SH-SY5Y (cell line): ENCODE measurements around the gene DZANK1.

Experiments
- GATA2 ChIP-seq: IDR thresholded peaks from 2 replicates; pipeline ENCODE4 v1.6.1; 2011; ENCODE audit warnings: mild to moderate bottlenecking, low read depth, low read length
- GATA3 ChIP-seq: IDR thresholded peaks from 2 replicates; pipeline ENCODE4 v1.6.1; 2011; ENCODE audit warnings: low read depth, mild to moderate bottlenecking, low read length, moderate library complexity

DNA sequence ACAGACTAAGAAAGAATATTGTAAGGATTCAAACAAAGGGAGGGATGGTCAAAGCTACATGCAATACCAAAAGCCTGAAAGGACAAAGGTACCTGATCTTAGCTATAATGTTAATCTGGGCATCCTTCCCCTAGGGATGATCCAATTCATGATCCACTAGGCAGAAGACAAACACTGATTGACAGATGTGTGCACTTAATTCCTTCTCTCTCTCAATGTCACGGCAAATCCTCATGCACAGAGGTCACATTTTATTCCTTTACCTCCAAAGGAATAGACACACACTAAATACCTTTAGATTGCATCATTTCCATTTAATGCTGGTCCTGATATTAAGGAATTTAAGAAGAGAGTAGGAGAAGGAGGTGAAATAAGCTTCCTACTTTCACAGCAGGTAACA, 105.2 kb downstream of the DZANK1 start:
- TF ChIP-seq GATA2 (no peak), GATA3 (no peak)
